Measurements from ENCODE around the gene CLCNKB.

- TF ChIP-seq MXI1 (IDR thresholded peaks at IDR 0.05; ENCODE audit: borderline replicate concordance, low read depth, low read length) (no peak), MAZ (IDR thresholded peaks at IDR 0.05; ENCODE audit: borderline replicate concordance, low read depth, low read length) (no peak; the same call in 1 of the 2 replicates), CTCF (conservative IDR thresholded peaks at IDR 0.05; ENCODE audit: low read depth, low read length) (no peak), CHD1 (IDR thresholded peaks at IDR 0.05; ENCODE audit: low read depth, low read length) (no peak), BHLHE40 (IDR thresholded peaks at IDR 0.05; ENCODE audit: low read depth, low read length) (no peak), POLR2A (IDR thresholded peaks at IDR 0.05; ENCODE audit: low read depth, low read length) (no peak), ELK1 (IDR thresholded peaks at IDR 0.05; ENCODE audit: borderline replicate concordance, low read depth, low read length) (no peak), MAFK (IDR thresholded peaks at IDR 0.05; ENCODE audit: low read depth, low read length) (no peak), RFX5 (IDR thresholded peaks at IDR 0.05; ENCODE audit: low read depth, low read length) (no peak), RCOR1 (IDR thresholded peaks at IDR 0.05; ENCODE audit: insufficient replicate concordance, low read length) (no peak), FOS (IDR thresholded peaks at IDR 0.05; ENCODE audit: low read depth, low read length) (0 out of 2 replicates have a peak, but pooled peaks have one; percentile 2), RAD21 (IDR thresholded peaks at IDR 0.05; ENCODE audit: low read length) (no peak), SMC3 (IDR thresholded peaks at IDR 0.05; ENCODE audit: low read depth, low read length) (no peak)
- TF ChIP-seq, protein P1, sequence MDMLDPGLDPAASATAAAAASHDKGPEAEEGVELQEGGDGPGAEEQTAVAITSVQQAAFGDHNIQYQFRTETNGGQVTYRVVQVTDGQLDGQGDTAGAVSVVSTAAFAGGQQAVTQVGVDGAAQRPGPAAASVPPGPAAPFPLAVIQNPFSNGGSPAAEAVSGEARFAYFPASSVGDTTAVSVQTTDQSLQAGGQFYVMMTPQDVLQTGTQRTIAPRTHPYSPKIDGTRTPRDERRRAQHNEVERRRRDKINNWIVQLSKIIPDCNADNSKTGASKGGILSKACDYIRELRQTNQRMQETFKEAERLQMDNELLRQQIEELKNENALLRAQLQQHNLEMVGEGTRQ (IDR thresholded peaks at IDR 0.05; ENCODE audit: low read depth, low read length), result no peak
Observed at GRCh38 chr1:16019644-16020277, 23.8 kb upstream of the CLCNKB start.
